GM10266 (cell line): ENCODE data around the gene ATP8B3.

Source experiments
- DNase-seq: peaks from one replicate; pipeline ENCODE4 v3.0.0; 2012; ENCODE audit errors: extremely low spot score
- TF ChIP-seq, protein P1 (sequence below): IDR thresholded peaks from 2 replicates; pipeline ENCODE4 v1.5.1; 2012; ENCODE audit warnings: mild to moderate bottlenecking, low read depth; ENCODE audit not compliant: control insufficient read depth, insufficient read depth; ENCODE audit errors: missing control alignments

The ATP8B3 gene

DNA sequence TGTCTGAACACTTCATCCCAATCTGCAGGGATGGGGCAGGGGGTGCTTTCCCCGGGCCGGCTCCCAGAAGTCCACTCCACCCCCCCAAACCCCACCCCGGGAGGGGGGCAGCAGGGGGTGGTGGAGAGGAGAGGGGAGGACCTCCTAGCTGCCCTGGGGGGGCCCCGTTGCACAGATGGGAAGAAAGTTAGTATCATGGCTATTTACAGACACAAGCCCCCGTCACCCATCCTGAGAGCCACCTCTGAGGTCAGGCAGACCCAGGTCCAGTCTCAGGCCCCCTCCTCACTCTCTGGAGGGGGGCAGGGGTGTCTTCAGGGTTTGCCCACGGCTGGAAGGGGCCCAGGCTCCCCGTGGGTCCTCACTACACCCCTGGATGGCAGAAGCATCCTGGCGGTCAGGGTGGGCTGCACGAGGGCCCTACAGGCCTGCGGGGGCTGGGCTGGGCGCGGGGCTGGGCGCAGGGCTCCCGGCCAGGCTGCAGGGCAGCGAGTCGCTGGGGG, 42.0 kb upstream of the ATP8B3 start:
- TF ChIP-seq, protein P1, sequence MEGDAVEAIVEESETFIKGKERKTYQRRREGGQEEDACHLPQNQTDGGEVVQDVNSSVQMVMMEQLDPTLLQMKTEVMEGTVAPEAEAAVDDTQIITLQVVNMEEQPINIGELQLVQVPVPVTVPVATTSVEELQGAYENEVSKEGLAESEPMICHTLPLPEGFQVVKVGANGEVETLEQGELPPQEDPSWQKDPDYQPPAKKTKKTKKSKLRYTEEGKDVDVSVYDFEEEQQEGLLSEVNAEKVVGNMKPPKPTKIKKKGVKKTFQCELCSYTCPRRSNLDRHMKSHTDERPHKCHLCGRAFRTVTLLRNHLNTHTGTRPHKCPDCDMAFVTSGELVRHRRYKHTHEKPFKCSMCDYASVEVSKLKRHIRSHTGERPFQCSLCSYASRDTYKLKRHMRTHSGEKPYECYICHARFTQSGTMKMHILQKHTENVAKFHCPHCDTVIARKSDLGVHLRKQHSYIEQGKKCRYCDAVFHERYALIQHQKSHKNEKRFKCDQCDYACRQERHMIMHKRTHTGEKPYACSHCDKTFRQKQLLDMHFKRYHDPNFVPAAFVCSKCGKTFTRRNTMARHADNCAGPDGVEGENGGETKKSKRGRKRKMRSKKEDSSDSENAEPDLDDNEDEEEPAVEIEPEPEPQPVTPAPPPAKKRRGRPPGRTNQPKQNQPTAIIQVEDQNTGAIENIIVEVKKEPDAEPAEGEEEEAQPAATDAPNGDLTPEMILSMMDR, result no peak

DNA sequence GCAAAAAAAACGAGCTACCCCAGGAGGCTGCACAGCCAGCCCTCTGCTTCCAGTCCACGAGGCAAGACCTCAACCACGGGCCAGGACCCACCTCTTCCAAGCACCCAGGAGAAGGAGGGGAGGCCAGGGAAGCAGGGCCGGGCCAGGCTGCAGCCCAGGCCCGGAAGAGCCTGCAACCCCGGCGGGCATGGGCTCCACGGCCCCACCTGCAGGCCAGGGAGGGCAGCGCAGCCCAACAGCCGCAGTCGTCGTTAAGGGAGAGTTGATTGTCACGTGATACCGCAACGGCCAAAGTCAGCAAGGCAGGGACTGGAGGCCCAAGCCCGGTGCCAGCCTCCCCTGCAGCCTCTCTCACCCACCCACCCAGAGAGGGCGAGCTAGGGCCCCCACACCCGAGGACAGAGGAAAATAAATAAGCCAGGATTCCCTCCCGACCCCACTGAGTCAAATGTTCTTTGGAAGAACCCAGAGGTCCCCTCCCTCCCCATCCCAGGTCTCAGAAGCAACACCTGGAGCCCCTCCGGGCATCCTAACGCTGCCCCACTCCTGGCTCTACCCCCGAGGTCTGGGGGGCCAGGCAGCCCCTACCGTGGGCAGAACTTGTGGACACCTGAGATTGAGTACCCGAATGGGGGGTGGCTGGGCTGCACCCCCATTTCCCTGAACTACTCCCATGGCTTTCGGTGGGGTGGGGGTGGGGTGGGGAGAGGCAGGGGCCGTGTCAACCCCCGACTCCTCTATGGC, 41.4 kb upstream of the ATP8B3 start:
- DNase-seq, result peak; percentile 95
- TF ChIP-seq, protein P1, result peak; percentile 98

More for the DNA sequence above, 42.0 kb upstream of the ATP8B3 start:
- DNase-seq, result no peak

DNA sequence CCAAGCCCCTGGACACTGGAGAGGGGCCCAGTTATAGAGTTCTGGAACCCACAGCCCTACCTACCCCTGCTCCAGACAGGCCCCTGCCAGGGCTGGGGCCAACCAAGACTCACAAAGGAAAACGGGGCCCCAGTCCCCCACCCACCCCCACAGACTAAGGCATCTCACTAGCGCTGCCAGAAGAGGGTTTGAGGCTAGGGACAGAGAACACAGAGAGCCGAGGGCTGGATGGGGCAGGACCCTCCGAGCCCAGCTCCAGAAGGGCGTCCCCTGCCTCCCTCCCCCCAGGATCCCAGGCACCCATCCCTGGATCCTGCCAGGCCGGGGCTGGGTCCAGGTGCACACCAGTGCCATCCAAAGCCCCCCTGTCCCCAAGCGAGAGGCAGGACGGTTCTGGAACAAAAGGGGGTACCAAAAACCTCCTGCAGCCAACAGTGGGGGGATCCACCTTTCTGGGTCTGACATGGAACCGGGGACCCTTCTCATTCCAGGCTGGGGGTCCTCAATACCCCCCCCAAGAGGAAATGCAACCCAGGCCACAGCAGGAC, 40.6 kb upstream of the ATP8B3 start:
- TF ChIP-seq, protein P1, result no peak
- DNase-seq, result no peak

DNA sequence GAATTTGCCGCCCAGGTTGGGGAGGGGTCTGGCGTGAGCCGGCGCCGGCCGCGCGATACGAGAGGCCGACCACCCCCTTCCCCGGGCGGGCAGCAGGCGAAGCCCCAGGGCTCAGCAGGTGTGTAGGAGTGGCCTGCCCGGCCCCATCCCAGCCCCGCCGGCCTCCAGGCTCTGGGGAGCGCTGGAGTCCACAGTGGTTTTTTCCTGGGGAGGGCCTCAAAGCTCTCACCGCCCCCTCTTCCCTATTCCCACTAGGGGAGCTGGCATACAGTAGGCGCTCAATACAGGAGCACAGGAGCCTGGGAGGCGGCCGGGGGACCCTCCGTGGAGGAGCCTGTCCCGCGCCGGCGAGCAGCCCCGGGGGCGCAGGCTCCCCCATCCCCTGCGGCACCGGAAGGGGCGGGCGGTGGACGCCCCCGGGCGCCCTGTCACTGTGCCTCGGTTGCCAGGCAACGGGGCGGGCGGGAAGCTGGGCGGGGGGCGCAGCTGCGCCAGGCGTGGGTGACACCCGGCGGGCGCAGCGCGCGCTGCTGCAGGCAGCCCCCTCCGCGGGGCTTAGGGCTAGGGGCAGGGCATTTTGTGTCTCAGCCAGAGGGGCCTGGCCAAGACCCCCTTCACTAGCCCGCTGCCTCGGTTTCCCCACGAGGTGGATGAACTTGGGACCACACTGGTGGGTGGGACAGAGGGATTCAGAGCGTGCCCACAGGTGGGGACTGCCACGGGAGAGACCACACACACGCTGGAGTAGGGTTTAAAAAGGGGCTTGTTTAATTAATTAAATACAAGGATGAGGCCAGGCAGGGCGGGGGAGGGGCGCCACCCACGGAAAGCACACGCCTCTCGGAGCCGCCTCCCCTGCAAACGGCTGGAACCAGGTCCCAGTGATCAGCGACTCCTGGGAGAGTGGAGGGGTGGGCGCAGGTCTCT, 39.8 kb upstream of the ATP8B3 start:
- TF ChIP-seq, protein P1, result no peak
- DNase-seq, result peak; percentile 57

DNA sequence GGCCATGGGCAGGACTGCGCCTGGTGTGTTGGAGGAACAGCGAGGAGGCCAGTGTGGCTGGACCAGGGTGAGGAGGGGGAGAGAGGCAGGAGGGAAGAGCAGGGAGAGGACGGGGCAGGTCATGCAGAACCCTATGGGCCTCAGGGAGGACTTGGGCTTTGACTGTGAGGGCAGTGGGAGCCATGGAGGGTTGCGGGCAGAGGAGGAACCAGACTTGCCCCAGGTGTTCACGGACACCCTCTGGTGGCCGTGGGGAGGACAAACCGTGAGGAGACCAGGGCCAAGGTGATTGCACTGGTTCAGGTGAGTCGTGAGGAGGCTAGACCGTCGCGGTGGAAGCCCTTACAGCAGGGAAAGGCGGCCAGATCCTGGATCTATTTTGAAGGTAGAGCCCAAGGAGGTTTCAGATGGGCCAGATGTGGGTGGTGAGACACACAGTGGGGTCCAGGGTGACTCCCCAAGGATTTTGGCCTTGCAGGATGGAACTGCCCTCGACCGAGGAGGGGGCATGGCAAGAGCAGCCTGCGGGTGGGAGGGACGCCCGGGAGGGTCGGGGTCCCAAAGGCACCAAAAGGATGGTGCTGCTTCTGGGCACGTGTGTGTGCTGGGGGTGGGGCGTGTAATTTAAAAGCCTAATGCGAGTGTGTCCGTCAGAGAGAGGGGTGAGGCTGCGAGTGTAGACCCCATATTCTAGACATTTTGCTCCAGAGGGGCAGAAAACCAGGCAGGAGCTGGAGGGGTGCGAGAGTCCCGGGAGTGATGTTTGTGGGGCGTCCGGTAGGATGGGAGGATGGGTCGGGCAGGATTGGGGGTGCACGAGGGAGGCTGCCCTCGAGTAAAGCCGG, 39.0 kb upstream of the ATP8B3 start:
- TF ChIP-seq, protein P1, result no peak
- no peak for DNase-seq

DNA sequence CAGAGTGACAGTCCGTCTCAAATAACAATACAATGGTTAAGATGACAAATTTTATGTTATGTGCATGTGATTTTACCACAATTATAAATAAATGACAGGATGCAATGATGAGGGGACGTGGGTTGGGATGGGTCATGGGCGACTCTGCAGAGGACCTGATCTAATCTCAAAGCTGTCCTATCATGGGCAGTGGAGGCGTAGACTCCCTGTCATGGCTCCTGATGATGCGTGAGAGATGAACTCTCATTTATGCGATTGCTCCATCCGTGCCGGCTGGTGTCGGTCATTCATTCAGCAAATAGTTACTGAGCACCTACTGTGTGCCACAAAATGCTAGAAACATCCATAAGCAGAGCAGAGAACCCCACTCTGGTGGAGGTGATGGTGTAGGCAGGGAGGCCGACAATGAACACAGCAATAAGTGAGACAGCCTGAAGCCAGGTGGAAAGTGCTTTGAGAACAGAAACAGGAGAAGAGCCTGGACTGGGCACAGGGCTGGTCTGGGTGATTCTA, 37.9 kb upstream of the ATP8B3 start:
- TF ChIP-seq, protein P1, result no peak
- no peak for DNase-seq
